H1 (cell line): ENCODE data around the gene DNAJC21. TPM values are rescaled to one million over a fixed set of nuclear protein-coding genes. Genes with fewer than 3 reads are reported as not detected.

Source experiments
- CTBP2 ChIP-seq: IDR thresholded peaks from 2 replicates; pipeline ENCODE4 v1.7.0; 2011; ENCODE audit warnings: borderline replicate concordance, mild to moderate bottlenecking, moderate library complexity, mixed read lengths, low read length; ENCODE audit not compliant: insufficient read depth, insufficient read length
- JUND ChIP-seq: IDR thresholded peaks from 2 replicates; pipeline ENCODE4 v1.6.1; 2011; ENCODE audit warnings: mild to moderate bottlenecking, improper control_type of control experiment, low read length
- MAFK ChIP-seq: IDR thresholded peaks from 2 replicates; pipeline ENCODE4 v1.6.1; 2012; ENCODE audit warnings: low read depth, mild to moderate bottlenecking, improper control_type of control experiment, low read length
- ZNF274 ChIP-seq: IDR thresholded peaks from 2 replicates; pipeline ENCODE4 v1.7.0; 2012; ENCODE audit warnings: low read length, borderline replicate concordance; ENCODE audit errors: extremely low read depth
- polyA plus RNA-seq, 7 experiments: library from polyadenylated mRNA; depleted of rRNA in 3 of 7; stranded (reverse) in 5 of 7; unstranded in 2 of 7; fragments of >200 nt in 5 of 7; fragments of 200-250 nt in 2 of 7; gene quantifications; 1 replicate in 5 of 7; 2 replicates in 1 of 7; 4 replicates in 1 of 7; pipeline versions ENCODE4 v1.2.1 to v1.2.3, GENCODE V29; 2011 to 2013; ENCODE audit warnings: missing spikeins in 2 of 7, mixed read lengths in 2 of 7
- total RNA-seq: library from RNA; stranded (reverse); fragmentation: NEBNext Ultra II Directional; extraction: Animal tissue kit (Norgen Biotek cat#: 25700); gene quantifications from 2 replicates; pipeline ENCODE4 v1.2.1, GENCODE V29; 2021
- TF ChIP-seq, protein P1 (sequence below): IDR thresholded peaks from 2 replicates; pipeline ENCODE4 v1.6.1; 2012; ENCODE audit warnings: inconsistent platforms

DNAJC21 gene
- total and polyA plus RNA-seq, 2 of the 8 experiments (the other 6 are each of a cell fraction or from before 2014, with no cell fraction given), result 5.1 to 47.5 TPM

DNA sequence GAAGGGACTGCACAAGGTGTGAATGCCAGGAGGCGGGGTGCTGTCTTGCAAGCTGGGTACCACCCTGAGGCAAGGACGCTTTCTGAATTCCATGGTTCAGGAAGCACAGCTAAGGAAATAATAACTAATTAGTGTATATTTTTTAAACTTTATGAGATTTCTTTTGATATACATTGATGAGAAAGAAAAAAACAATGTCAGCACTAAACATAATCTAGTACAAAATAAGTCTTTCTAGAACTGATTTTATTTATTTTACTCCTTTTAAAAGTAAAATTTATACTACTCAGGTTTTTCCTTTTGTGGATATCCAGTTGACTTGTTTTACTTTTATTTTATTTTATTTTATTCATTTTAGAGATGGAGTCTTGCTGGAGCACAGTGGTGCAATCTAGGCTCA, 3.6 kb downstream of the DNAJC21 start (continued):
- TF ChIP-seq CTBP2 (no peak), JUND (no peak), MAFK (no peak), ZNF274 (no peak)
- TF ChIP-seq, protein P1, sequence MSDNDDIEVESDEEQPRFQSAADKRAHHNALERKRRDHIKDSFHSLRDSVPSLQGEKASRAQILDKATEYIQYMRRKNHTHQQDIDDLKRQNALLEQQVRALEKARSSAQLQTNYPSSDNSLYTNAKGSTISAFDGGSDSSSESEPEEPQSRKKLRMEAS, result no peak
